Measurements from ENCODE around the gene SUV39H1. TPM values are rescaled to one million over a fixed set of nuclear protein-coding genes. Genes with fewer than 3 reads are reported as not detected.

SUV39H1 gene
- total RNA-seq, 1 donor from 2014 or later = 4.9 TPM

- Mint-ChIP-seq H3K4me3 (ENCODE audit: unreplicated experiment) (no peak overlapping the region), H3K4me1 (ENCODE audit: low read depth, unreplicated experiment) (no peaks in the 10 kb centered on the region), H3K27me3 (ENCODE audit: low read depth, unreplicated experiment) (peaks cover 2% of the 10 kb centered on the region), H3K36me3 (ENCODE audit: low read depth, unreplicated experiment) (peaks cover 8% of the 10 kb centered on the region), H3K9me3 (ENCODE audit: unreplicated experiment) (peaks cover 5% of the 10 kb centered on the region), H3K27ac (ENCODE audit: unreplicated experiment) (no peak overlapping the region)
- Histone ChIP-seq H3K4me1 (ENCODE audit: insufficient read depth, low read length) (peaks cover 4% of the 10 kb centered on the region), H2AFZ (ENCODE audit: low read depth, low read length) (no peak overlapping the region), H3K9me3 (ENCODE audit: insufficient read depth, low read depth, low read length) (no peaks in the 10 kb centered on the region), H3K27me3 (ENCODE audit: insufficient read depth, low read length) (no peaks in the 10 kb centered on the region), H3K27ac (ENCODE audit: low read depth, low read length) (no peak overlapping the region), H3K79me2 (ENCODE audit: insufficient read depth, low read length) (no peaks in the 10 kb centered on the region), H3K36me3 (ENCODE audit: insufficient read depth, low read length) (no peaks in the 10 kb centered on the region), H3K9ac (ENCODE audit: low read length) (no peak overlapping the region), H4K20me1 (ENCODE audit: insufficient read depth, low read length) (no peaks in the 10 kb centered on the region), H3K4me2 (ENCODE audit: low read length) (no peak overlapping the region), H3K4me3 (ENCODE audit: insufficient read depth, low read depth, low read length) (no peak overlapping the region)
- FAIRE-seq = no peak
- TF ChIP-seq CTCF (IDR thresholded peaks at IDR 0.05; ENCODE audit: insufficient read depth, low read depth, low read length) (no peak), EZH2 (IDR thresholded peaks at IDR 0.05; ENCODE audit: insufficient read depth, low read length) (no peak)
- no peak for DNase-seq (ENCODE audit: low read depth)
Measured at GRCh38 chrX:48709522-48710112, 13.1 kb downstream of the SUV39H1 start.

GRCh38 chrX:48711162-48711928 lies 14.8 kb downstream of the SUV39H1 start:
- Histone ChIP-seq H3K9ac (ENCODE audit: low read length) (no peak overlapping the region), H3K9me3 (ENCODE audit: insufficient read depth, low read depth, low read length) (no peaks in the 10 kb centered on the region), H3K36me3 (ENCODE audit: insufficient read depth, low read length) (no peaks in the 10 kb centered on the region), H3K4me3 (ENCODE audit: insufficient read depth, low read depth, low read length) (no peak overlapping the region), H3K27ac (ENCODE audit: low read depth, low read length) (no peak overlapping the region), H3K4me1 (ENCODE audit: insufficient read depth, low read length) (peaks cover 8% of the 10 kb centered on the region), H2AFZ (ENCODE audit: low read depth, low read length) (no peak overlapping the region), H3K27me3 (ENCODE audit: insufficient read depth, low read length) (no peaks in the 10 kb centered on the region), H4K20me1 (ENCODE audit: insufficient read depth, low read length) (no peaks in the 10 kb centered on the region), H3K79me2 (ENCODE audit: insufficient read depth, low read length) (no peaks in the 10 kb centered on the region), H3K4me2 (ENCODE audit: low read length) (no peak overlapping the region)
- peaks cover 3% of the 10 kb centered on the region for H3K4me1 Mint-ChIP-seq (ENCODE audit: low read depth, unreplicated experiment)
- FAIRE-seq (no peak), DNase-seq (ENCODE audit: low read depth) (no peak)
- peaks cover 12% of the 10 kb centered on the region for H3K9me3 Mint-ChIP-seq (ENCODE audit: unreplicated experiment)
- H3K27me3 Mint-ChIP-seq (ENCODE audit: low read depth, unreplicated experiment) = peaks cover 2% of the 10 kb centered on the region
- no peak overlapping the region for H3K4me3 Mint-ChIP-seq (ENCODE audit: unreplicated experiment)
- H3K27ac Mint-ChIP-seq (ENCODE audit: unreplicated experiment) = no peak overlapping the region
- TF ChIP-seq CTCF (IDR thresholded peaks at IDR 0.05; ENCODE audit: insufficient read depth, low read depth, low read length) (no peak), EZH2 (IDR thresholded peaks at IDR 0.05; ENCODE audit: insufficient read depth, low read length) (no peak)
- H3K36me3 Mint-ChIP-seq (ENCODE audit: low read depth, unreplicated experiment) = peaks cover 8% of the 10 kb centered on the region
